SIG-M5 (cell line): Measurements from ENCODE around the gene TSPEAR.

Experiments used
- DNase-seq: peaks from one replicate; lab custom pipeline; 2025; lab: John Stamatoyannopoulos, UW

The TSPEAR gene

GRCh38 chr21:44547656-44548331 lies 163.6 kb downstream of the TSPEAR start:
- DNase-seq: no peak

DNA sequence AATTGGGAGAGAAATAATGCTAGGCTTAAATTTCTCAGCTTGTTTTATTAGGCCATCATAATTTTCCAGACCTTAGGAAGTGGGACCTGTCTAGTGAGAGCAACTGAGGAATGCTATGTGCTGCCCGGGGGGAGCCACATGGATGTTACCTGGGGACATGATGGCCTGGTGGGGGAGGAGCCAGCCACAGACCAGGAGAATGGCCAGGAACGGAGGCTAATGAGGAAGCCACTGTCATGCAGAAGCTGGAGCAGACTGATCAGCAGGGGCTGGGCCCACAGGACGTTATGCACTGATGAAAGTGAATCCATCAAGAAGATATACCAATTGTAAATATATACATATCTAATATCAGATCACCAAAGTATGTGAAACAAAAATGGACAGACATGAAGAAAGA lies 166.8 kb downstream of the TSPEAR start:
- DNase-seq: no peak

GRCh38 chr21:44542716-44543115 lies 168.7 kb downstream of the TSPEAR start:
- no peak for DNase-seq

DNA sequence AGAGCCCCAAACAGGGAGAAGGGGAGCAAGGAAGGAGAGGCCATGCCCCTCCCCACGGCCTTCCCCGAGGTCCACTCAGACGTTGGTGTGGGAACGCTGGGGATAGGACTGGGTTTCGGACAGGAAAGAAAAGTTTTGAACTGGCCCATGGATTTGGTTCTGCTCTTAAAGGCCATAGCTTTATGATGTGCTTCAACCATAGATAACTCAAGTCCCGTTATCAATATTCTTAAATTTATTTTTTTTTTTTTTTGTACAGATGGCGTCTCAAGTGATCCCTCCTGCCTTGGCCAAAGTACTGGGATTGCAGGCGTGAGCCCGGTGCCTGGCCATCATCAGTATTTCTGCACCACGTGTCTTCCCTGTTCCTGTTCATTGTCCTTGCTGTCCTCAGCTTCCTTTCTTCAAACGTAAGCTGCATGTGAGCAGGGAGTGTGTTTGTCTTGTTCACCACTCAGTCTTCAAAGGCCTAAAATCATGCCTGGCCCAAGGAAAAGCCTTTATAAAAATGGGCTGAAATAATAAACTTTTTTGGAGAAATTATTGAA lies 170.6 kb downstream of the TSPEAR start:
- DNase-seq: no peak

GRCh38 chr21:44539991-44540666 lies 171.2 kb downstream of the TSPEAR start, which contains the start of gene KRTAP10-1:
TSS of gene KRTAP10-1 (minus strand) at chr21:44540195. CDS start at chr21:44540150, 45 bp downstream.
- no peak for DNase-seq

- no peak for DNase-seq
Measured at GRCh38 chr21:44539046-44539445, 172.3 kb downstream of the TSPEAR start.

- no peak for DNase-seq
Measured at GRCh38 chr21:44537930-44538911, 173.2 kb downstream of the TSPEAR start.

DNA sequence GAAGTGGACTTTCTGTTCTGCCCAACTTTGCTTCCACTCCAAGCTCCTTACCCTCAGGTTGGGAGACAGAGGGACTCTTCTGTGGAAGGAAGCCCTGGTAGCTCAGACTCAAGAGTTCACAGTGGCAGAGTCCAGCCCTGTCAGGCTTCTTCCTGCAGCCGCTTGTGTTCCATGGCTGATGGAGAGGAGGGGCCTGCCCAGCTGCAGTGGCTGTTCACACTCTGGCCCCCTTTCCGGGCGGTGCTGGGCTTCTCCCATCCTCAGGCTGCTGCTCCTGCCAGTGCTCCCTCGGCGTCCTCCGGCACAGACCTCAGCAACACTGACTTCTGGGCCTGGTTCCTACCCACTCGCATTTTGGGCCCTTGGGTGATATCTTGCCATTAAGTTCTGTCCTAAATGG lies 175.4 kb downstream of the TSPEAR start:
- DNase-seq: no peak

DNA sequence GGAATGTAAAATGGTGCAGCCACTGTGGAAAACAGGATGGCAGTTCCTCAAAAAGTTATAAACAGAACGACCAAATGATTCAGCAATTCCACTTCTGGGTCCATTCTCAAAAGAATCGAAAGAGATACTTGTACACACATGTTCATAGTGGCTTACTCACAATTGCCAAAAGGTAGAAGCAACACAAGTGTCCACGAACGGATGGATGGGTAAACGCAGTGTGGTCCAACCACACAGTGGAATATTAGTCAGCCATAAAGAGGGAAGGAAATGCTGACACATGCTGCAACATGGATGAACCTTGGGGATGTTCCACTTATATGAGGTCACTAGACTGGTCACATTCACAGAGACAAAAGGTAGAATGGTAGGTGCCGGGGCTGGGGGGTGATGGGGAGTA lies 176.7 kb downstream of the TSPEAR start:
- DNase-seq: no peak

- DNase-seq: no peak
Measured at GRCh38 chr21:44533891-44534627, 177.3 kb downstream of the TSPEAR start.

DNA sequence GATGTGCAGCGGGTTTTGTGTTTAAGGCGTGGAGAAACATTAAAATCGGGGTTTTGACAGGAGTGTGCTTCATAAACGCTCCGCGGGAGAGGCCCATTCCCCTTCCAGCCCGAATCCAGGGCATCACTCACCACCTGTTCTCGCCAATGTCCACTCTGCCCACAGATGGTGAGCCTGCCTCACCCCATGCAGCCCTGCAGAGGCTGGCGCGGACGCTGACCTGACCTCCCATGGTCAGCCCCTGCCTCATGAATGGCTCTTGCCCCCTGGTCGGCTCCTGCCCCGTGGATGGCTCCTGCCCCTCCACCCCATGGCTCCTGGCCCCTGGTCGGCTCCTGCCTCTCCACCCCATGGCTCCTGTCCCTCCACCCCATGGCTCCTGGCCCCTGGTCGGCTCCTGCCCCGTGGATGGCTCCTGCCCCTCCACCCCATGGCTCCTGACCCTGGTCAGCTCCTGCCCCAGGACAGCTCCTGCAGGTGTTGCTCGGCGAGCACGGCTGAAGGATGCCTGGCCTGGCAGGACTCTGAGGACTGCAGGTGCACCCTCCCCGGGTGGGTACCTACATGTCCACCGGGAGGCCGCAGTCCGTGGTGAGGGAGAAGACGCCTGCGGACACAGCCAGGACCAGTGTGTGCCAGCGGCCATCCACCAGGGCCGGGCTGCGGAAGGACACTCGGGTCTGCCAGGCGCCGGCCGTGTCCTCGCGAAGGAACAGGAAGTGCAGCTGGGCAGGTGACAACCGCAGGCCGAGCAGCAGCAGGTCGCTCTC lies 178.1 kb downstream of the TSPEAR start:
- DNase-seq: no peak

- no peak for DNase-seq
Measured at GRCh38 chr21:44532712-44533111, 178.7 kb downstream of the TSPEAR start.

DNA sequence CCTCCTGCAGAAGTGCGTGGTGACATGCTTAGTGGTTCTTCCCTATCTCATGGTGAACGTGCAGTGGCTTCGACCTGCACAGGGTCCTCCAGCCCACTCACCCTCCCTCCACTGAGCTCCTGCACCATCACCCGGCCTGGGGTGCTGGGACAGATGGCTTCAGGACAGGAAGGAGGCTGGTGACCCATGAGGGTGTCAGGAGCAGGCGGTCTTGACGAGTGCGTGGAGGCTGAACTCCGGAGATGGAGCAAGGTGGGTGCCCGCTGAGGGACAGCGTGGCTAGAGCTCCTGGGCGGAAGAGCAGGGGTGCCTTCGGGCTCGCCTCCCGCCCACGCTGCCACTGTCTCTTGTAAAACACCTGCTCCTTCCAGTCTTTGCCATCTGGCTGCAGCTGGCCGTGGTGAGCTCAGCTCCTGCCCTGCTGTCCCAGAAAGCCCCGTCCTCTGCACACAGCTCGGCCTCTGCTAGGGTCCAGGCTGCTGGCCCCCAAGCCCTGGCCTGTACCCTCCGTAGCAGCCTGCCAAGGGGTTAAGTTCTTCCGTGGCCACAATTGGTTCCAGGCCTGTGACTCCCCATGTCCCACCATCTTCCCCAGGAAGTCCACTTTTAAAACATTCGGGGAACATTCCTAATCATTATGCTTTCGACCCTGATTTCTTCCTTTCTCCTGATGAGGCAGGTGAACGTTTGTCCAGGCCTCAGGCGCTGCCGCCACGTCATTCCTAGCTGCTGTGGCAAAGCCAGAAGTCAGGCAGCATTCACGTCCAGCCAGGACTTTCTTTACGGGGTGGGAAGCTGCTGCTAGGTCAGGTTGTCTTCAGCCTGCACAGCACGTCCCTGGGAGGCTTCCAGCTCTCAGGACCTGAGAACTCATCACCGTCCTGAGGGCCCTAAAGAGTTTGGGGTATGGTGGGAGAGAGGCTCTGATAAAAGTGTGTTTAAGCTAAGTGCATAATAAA lies 179.5 kb downstream of the TSPEAR start:
- DNase-seq: no peak

DNA sequence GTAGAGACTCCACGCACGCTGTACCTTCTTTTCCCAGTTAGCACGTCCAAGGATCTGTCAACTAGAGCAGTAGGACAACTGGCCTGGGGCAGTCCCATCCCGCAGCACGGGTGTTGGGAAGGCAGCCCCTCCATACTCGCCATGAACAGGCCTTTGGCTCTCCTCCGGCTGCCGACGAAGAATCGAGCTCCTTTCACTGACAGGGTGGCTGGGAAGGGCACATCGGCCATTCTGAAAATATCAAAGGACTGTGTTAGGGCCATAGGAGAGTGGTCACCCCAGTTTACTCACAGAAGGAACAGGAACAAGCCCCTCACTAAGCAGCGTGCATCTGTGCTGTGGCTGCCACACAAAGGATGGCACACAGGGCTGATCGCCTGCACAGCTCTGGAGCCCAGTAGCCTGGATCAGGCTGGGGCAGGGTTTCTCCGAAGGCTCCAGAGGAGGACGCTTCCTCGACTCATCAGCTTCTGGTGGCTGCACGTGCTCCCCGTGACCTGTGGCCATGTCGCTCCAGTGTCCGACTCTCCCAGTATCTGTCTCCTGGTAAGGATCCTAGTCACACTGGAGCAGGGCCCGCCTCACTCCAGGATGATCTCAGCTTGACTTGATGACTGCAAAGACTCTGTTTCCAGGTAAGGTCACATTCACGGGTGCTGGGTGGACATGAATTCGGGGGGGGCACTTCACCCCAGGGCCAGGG lies 180.3 kb downstream of the TSPEAR start:
- DNase-seq: no peak

DNA sequence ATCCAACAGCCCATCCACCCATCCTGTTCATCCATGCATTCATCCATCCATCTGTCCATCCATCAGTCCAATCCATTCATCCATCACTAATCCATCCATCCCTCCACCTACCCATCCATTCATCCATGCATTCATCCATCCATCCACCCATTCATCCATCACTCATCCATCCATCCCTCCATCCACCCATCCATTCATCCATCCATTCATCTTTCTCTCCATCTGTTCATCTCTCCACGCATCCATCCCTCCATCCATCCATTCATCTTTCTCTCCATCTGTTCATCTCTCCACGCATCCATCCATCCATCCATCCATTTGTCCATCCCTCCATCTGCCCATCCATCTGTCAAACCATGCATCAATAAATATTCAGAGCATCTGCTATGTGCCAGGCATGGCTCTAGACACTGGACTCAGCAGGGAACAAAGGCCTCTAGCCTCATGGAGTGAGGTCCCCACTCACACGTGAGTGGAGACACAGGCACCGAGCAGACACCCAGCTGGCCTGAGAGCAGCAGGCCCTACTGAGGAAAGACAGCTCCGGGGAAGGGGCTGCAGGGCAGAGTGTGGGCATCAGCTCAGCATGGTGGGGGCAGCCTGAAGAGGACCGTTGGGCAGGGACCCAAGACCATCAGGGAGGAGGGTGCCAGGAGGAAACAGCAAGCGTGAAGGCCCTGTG lies 181.0 kb downstream of the TSPEAR start:
- DNase-seq: no peak

DNA sequence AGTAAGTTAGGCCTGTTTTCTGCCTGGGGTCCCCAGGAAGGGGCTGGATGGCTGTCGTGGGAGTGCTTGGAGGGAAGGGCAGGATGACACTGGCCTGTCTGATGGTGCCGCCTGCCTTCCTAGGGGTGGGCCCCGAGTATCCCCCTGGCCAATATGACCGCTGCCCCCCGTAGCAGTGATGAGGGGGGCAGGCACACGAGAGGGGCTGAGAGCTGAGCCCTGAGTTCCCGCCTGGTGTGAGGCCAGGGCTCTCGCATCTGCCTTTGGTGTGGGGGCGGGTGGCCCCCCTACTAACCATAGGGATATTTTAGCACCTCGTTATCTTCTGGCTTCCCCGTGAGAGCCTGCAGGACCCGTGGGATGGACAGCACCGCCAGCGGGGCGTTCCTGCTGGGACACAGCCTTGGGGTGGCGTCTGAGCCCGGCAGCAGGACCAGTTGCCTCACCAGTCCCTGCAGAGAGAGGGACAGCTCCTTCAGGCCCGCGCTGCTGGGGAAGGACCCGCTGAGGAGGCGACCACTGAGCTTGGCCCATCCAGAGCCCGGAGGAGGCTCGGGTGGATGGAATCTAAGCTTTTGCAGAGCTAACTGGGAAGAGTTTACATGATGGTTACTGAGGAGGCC lies 181.8 kb downstream of the TSPEAR start:
- DNase-seq: no peak

DNA sequence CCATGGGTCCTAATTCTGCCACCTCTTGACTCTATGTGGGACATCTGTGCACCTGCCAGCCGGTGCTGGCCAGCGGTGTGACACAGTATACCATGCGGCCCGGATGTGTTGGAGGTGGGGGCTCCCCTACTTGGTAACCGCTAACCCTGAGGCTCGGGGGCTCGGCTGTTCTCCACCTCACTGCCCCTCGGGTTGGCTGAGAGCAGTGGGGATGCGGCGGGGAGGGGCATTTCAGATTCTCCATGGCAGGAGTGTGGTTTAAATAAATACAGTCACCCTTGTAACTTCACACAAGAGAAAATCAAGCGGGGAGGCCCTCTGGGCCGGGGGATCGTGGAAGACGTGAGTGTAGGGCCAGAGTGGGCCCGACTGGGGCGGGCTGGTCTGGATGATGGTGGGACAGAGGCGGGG lies 182.4 kb downstream of the TSPEAR start:
- no peak for DNase-seq

DNA sequence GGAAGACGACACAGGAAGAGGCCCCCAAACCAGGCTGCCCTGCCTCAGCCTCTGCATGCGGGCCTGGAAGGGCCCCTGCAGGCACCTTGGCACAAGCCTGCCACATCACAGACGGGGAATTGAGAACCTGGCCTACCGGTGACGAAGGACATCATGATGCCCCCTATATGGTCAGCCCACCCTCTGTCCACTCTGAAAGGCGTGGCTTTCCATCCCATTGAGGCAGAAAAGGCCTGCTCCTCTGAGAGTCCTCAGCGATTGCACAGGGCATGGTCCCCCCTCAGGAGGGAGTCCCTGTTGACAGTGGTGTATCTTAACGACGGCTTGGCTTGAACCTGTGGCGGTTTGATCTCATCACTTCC lies 182.8 kb downstream of the TSPEAR start:
- no peak for DNase-seq
